K562 (cell line): ENCODE data around the gene TNFAIP8L2. TPM values are rescaled to one million over a fixed set of nuclear protein-coding genes. Genes with fewer than 3 reads are reported as not detected.

Experiments
- EGR1 ChIP-seq: fragments of 450-650 bp; conservative IDR thresholded peaks from 2 replicates; pipeline ENCODE4 v1.6.1; 2017; ENCODE audit warnings: mild to moderate bottlenecking
- L3MBTL2 ChIP-seq: fragments of 450-650 bp; IDR thresholded peaks from 2 replicates; pipeline ENCODE4 v1.6.1; 2016; ENCODE audit warnings: mild to moderate bottlenecking, moderate library complexity
- MGA ChIP-seq: fragments of 450-650 bp; IDR thresholded peaks from 2 replicates; pipeline ENCODE4 v1.6.1; 2016; ENCODE audit warnings: mild to moderate bottlenecking, moderate library complexity
- PKNOX1 ChIP-seq: fragments of 450-650 bp; IDR thresholded peaks from 2 replicates; pipeline ENCODE4 v1.6.1; 2016
- POLR2H ChIP-seq: IDR thresholded peaks from 2 replicates; pipeline ENCODE4 v1.6.1; 2016; ENCODE audit warnings: missing genetic modification characterization, low read depth, mild to moderate bottlenecking, control low read depth, missing compliant biosample characterization, moderate library complexity
- RAD21 ChIP-seq, 2 experiments: fragments of 250-450 bp in 1 of 2; fragments of 450-650 bp in 1 of 2; sonication (Bioruptor Pico) in 1 of 2; formaldehyde crosslinking in 1 of 2; IDR thresholded peaks in 1 of 2; conservative IDR thresholded peaks in 1 of 2; 2 replicates each; pipeline versions ENCODE4 v1.4.0 to v1.8.0; 2020 to 2022; ENCODE audit warnings: mild to moderate bottlenecking in 2 of 2, moderate library complexity in 1 of 2
- SRSF9 ChIP-seq: fragments of 200-400 bp; formaldehyde crosslinking; IDR thresholded peaks from 2 replicates; pipeline ENCODE4 v1.6.1; 2017; ENCODE audit warnings: low read depth, low read length, borderline replicate concordance
- ZNF592 ChIP-seq: fragments of 450-650 bp; IDR thresholded peaks from 2 replicates; pipeline ENCODE4 v1.6.1; 2017; ENCODE audit warnings: antibody characterized with exemption, mild to moderate bottlenecking
- ZSCAN29 ChIP-seq: fragments of 450-650 bp; IDR thresholded peaks from 2 replicates; pipeline ENCODE4 v1.6.1; 2017
- polyA plus RNA-seq, 8 experiments: library from polyadenylated mRNA; depleted of rRNA in 4 of 8; stranded (reverse) in 5 of 8; unstranded in 3 of 8; fragments of >200 nt; fragmentation: Nextera tagmentation in 2 of 8; fragmentation: Illumina TruSeq in 1 of 8; extraction: Ambion mirVana in 2 of 8; extraction: Trizol in 1 of 8; gene quantifications; 2 replicates each; pipeline versions ENCODE4 v1.2.1 to v1.2.3, GENCODE V29; 2011 to 2014; ENCODE audit warnings: inconsistent platforms in 1 of 8, missing spikeins in 1 of 8
- total RNA-seq, 7 experiments: library from RNA; depleted of rRNA in 6 of 7; stranded (reverse); fragments of >200 nt in 6 of 7; fragmentation: Illumina TruSeq in 2 of 7; extraction: Trizol in 2 of 7; gene quantifications; 2 replicates each; pipeline versions ENCODE4 v1.2.1 to v1.2.3, GENCODE V29; 2011 to 2021; ENCODE audit warnings: low replicate concordance in 1 of 7

Gene TNFAIP8L2
- total and polyA plus RNA-seq, 9 of the 15 experiments (the other 6 are each of a cell fraction or from before 2014, with no cell fraction given), result 0.05 to 1.7 (median 0.52) TPM

- TF ChIP-seq MGA, result no peak
- TF ChIP-seq ZNF592, result no peak; the same call in 1 of the 2 replicates
- TF ChIP-seq EGR1, result no peak
- TF ChIP-seq PKNOX1, result no peak
- no peak for TF ChIP-seq RAD21 (CRISPR knock-in tag; conservative IDR thresholded peaks at IDR 0.05 in 1 of 2, IDR thresholded peaks at IDR 0.05 in 1 of 2)
- TF ChIP-seq ZSCAN29, result no peak
- TF ChIP-seq L3MBTL2, result peak; percentile 87
- TF ChIP-seq POLR2H (tag), result peak; percentile 91
- TF ChIP-seq SRSF9, result no peak
Observed at GRCh38 chr1:151189637-151190445, 33.4 kb downstream of the TNFAIP8L2 start, which contains the start of gene VPS72 (continued).
